ENCODE measurements around the gene IQGAP3. TPM values are rescaled to one million over a fixed set of nuclear protein-coding genes. Genes with fewer than 3 reads are reported as not detected.

The IQGAP3 gene
- total and polyA plus RNA-seq, 12 donors: 0.07 to 3.8 (median 0.23) TPM

- ATAC-seq: peak in 1 of 8 donors; percentile 32
Measured at GRCh38 chr1:156543066-156543465, 29.3 kb downstream of the IQGAP3 start.

DNA sequence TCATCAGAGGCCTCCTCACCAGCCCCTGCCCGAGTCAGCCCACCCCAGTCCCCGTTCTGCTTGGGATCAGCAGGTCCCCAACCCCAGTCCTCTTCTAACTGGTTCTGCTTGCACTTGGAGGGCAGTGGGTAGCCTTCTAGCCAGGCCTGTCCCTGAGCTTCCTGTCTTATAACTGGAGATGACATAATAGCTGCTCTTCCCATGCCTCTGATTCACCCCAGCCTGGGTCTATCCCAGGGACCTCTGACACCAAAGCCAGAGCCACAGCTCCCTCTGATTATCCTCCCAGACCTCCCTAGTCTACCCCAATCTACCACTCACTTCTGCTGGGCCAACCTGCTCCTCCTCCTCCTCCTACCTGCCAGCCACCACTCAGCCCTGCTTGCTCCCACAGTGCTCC is 31.4 kb downstream of the IQGAP3 start:
- Histone ChIP-seq H3K9me3 (no peaks in the 10 kb centered on the region), H3K36me3 (peaks cover 0 to 39% (median 0%) of the 10 kb centered on the region in 9 donors), H3K4me3 (no peak overlapping the region), H3K4me1 (peaks cover 0 to 3% (median 0%) of the 10 kb centered on the region in 9 donors), H3K27ac (no peak overlapping the region), H3K27me3 (no peaks in the 10 kb centered on the region)
- DNase-seq (no peak), ATAC-seq (peak in 6 of 8 donors; percentile 19 to 55 (median 52))
- intact Hi-C loops (cut with DNase I): loop anchor here in 1 of 10 donors (10.0 kb wide), 1 partner anchor 156 kb away; no protein-coding TSS in a partner anchor
- WGBS, 2 donors: 92% methylated on average over 2 of the region's 2 CpGs
- TF ChIP-seq, protein P1, sequence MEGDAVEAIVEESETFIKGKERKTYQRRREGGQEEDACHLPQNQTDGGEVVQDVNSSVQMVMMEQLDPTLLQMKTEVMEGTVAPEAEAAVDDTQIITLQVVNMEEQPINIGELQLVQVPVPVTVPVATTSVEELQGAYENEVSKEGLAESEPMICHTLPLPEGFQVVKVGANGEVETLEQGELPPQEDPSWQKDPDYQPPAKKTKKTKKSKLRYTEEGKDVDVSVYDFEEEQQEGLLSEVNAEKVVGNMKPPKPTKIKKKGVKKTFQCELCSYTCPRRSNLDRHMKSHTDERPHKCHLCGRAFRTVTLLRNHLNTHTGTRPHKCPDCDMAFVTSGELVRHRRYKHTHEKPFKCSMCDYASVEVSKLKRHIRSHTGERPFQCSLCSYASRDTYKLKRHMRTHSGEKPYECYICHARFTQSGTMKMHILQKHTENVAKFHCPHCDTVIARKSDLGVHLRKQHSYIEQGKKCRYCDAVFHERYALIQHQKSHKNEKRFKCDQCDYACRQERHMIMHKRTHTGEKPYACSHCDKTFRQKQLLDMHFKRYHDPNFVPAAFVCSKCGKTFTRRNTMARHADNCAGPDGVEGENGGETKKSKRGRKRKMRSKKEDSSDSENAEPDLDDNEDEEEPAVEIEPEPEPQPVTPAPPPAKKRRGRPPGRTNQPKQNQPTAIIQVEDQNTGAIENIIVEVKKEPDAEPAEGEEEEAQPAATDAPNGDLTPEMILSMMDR (IDR thresholded peaks at IDR 0.05): no peak

More at GRCh38 chr1:156543066-156543465, 29.3 kb downstream of the IQGAP3 start:
- no peak overlapping the region for H3K27ac ChIP-seq
- peaks cover 0 to 22% (median 0%) of the 10 kb centered on the region in 9 donors for H3K36me3 ChIP-seq
- no peak for DNase-seq
- intact Hi-C loops (cut with DNase I): loop anchor here in 1 of 10 donors (10.0 kb wide), 1 partner anchor 158 kb away; no protein-coding TSS in a partner anchor
- H3K27me3 ChIP-seq: no peaks in the 10 kb centered on the region
- TF ChIP-seq, protein P1 (IDR thresholded peaks at IDR 0.05): no peak
- no peak overlapping the region for H3K4me3 ChIP-seq
- no peaks in the 10 kb centered on the region for H3K9me3 ChIP-seq
- 86 to 87% methylated on average over 1 of the region's 1 CpG for WGBS, 2 donors
- peaks cover 0 to 3% (median 0%) of the 10 kb centered on the region in 9 donors for H3K4me1 ChIP-seq

DNA sequence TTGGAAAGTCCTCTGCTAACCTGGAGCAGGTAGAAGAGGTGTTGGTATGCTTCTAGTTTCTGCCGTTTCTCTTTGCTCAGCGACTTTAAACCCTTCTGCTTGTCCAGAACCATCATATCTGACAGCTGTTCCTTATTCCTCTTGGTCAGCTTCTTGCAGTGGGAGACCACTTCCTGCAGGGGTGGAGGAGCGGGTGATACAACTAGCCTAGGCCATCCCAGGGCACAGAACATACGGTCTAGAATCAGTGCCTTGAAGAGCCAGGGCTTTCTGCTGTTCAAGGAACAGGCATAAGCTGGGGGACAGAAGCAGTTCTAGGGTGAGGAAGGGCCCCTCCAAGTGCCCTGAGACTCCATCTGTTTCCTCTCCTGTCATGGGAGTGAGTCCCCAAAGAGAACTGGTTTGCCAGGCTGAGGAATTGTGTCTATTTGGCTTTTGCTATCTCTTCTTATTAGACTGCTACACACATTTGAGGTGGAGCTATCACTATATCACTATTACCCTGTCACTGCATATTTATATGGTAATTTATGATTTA is 32.5 kb downstream of the IQGAP3 start:
- H3K27ac ChIP-seq: no peak overlapping the region
- TF ChIP-seq, protein P1 (IDR thresholded peaks at IDR 0.05): no peak
- no peak overlapping the region for H3K4me3 ChIP-seq
- H3K27me3 ChIP-seq: no peaks in the 10 kb centered on the region
- WGBS, 2 donors: 84 to 86% methylated on average over 4 of the region's 4 CpGs
- peaks cover 0 to 42% (median 0%) of the 10 kb centered on the region in 9 donors for H3K36me3 ChIP-seq
- peak in 4 of 8 donors; percentile 38 to 75 (median 62) for ATAC-seq
- no peaks in the 10 kb centered on the region for H3K9me3 ChIP-seq
- intact Hi-C loops (cut with DNase I): loop anchor here in 1 of 10 donors (10.0 kb wide), 1 partner anchor 155 kb away; no protein-coding TSS in a partner anchor
- H3K4me1 ChIP-seq: peaks cover 0 to 3% (median 0%) of the 10 kb centered on the region in 9 donors
- no peak for DNase-seq

GRCh38 chr1:156538711-156539440 is 33.5 kb downstream of the IQGAP3 start:
- no peak for DNase-seq
- no peaks in the 10 kb centered on the region for H3K9me3 ChIP-seq
- no peak overlapping the region for H3K4me3 ChIP-seq
- H3K27ac ChIP-seq: no peak overlapping the region
- WGBS, 2 donors: 89 to 90% methylated on average over 10 of the region's 10 CpGs
- peaks cover 0 to 3% (median 0%) of the 10 kb centered on the region in 9 donors for H3K4me1 ChIP-seq
- TF ChIP-seq, protein P1 (IDR thresholded peaks at IDR 0.05): no peak
- intact Hi-C loops (cut with DNase I): no loop called here
- ATAC-seq: no peak
- peaks cover 0 to 48% (median 0%) of the 10 kb centered on the region in 9 donors for H3K36me3 ChIP-seq
- no peaks in the 10 kb centered on the region for H3K27me3 ChIP-seq
